HG02763 (cell line): ENCODE results near the gene FAM131A.
"Not testable (repeated sequence)": the region's sequence is repeated elsewhere in the genome, so short reads cannot be mapped to it uniquely, and the experiment has no call there.

Experiments used
- ATAC-seq: cut with Tn5 transposase; IDR thresholded peaks from one replicate; pipeline ENCODE4 v1.9.1; 2021; ENCODE audit warnings: mild to moderate bottlenecking, moderate library complexity; ENCODE audit not compliant: unreplicated experiment

FAM131A gene

DNA sequence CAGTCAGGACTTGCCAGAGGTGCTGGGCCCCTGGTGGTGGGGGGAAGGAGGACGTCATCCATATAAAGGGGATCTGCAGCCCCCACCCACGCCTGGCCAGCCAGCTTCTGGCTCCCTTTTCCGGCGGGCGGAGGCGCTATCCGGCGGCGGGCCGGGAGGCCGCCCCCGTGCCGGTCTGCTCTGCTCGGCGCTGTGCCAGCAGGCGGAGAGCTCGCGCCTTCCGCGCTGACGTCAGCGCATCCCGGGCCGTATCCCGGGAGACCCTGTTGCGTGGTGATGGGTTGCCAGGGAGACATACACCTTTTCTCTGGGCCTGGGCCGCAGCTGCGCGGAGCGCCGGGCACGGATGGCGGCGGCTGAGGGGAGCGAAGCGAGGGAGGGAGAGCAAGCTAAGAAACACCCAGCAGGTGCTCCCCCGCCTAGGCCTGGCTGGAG lies 1.1 kb downstream of the FAM131A start:
- ATAC-seq = no peak

DNA sequence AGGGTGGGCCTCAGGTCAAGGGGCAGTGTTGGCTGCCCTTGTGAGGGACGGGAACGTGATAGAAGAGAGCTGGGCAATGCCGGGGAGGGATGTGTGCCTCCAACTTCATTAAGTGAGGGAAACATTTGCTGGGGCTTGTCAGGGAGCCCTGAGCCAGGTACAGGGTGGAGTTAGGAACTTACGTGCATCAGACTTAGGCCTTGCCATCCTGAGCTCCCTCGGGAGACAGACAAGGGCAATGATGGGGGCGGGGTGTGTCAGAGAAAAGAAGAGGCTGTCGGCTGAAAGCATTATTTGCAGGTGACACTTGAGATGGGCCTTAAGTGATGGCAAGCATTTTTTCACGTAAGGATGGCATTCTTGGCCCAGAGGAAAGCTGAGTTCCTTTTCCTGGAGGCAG lies 1.6 kb downstream of the FAM131A start:
- ATAC-seq = no peak

DNA sequence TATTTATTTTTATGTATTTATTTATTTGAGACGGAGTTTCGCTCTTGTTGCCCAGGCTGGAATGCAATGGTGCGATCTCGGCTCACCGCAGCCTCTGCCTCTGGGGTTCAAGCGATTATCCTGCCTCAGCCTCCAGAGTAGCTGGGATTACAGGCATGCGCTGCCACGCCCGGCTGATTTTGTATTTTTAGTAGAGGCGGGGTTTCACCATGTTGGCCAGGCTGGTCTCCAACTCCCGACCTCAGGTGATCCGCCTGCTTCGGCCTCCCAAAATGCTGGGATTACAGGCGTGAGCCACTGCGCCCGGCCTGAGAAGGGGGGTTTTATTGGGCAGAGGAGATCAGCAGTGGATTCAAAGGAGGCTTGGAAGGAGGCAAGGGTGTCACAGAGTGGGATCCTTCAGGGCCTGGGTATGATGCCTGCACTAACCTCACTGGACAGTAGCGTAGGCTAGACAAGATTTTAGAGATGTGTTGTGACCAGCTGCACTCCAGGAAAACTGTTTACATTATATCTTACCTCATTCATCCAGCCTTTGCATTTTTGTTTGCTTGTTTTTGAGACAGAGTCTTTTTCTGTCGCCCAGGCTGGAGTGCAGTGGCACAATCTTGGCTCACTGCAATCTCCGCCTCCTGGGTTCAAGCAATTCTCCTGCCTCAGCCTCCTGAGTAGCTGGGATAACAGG lies 2.2 kb downstream of the FAM131A start:
- ATAC-seq = not testable (repeated sequence)

DNA sequence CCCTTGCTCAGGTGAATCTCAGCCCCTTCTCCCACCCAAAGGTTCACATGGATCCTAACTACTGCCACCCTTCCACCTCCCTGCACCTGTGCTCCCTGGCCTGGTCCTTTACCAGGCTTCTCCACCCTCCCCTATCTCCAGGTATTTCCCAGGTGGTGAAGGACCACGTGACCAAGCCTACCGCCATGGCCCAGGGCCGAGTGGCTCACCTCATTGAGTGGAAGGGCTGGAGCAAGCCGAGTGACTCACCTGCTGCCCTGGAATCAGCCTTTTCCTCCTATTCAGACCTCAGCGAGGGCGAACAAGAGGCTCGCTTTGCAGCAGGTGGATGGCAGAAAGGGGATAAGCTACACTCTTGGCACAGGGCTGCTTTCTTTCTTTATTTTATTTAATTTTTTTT lies 4.5 kb downstream of the FAM131A start:
- ATAC-seq = no peak

DNA sequence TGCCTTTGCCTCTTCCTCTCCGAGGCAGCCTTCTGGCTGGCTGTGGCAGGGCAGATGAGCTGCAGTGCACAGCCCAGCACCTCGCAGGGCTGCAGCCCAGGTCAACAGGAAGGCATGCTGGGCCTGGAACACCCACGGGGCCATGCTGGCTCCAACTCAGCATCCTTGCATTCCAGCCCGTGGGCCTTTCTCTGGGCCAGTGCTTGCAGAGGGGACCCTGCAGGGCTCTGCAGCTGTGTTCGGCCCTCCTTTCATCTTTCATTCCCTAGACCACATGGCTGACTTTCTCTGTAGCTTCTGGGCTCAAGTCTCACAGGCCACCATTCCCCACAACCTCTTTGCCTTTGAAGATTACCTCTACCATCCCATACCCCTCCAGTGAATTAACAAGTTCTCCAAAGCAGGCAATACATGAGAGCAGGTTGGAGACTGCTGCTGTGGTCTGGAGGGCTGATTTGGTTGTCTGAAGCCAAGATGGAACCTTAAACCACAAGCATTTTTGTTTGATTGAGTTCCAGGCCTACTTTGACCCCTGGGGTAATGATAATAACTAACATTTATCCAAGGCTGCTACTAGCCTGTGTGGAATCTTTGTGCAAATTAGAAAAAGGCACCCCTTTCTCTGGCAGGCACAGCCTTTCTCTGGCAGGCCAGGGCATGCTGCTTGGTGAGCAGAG lies 5.9 kb downstream of the FAM131A start:
- ATAC-seq = no peak

DNA sequence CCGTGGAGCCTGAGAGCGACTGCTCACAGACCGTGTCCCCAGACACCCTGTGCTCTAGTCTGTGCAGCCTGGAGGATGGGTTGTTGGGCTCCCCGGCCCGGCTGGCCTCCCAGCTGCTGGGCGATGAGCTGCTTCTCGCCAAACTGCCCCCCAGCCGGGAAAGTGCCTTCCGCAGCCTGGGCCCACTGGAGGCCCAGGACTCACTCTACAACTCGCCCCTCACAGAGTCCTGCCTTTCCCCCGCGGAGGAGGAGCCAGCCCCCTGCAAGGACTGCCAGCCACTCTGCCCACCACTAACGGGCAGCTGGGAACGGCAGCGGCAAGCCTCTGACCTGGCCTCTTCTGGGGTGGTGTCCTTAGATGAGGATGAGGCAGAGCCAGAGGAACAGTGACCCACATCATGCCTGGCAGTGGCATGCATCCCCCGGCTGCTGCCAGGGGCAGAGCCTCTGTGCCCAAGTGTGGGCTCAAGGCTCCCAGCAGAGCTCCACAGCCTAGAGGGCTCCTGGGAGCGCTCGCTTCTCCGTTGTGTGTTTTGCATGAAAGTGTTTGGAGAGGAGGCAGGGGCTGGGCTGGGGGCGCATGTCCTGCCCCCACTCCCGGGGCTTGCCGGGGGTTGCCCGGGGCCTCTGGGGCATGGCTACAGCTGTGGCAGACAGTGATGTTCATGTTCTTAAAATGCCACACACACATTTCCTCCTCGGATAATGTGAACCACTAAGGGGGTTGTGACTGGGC lies 7.3 kb downstream of the FAM131A start:
- no peak for ATAC-seq

DNA sequence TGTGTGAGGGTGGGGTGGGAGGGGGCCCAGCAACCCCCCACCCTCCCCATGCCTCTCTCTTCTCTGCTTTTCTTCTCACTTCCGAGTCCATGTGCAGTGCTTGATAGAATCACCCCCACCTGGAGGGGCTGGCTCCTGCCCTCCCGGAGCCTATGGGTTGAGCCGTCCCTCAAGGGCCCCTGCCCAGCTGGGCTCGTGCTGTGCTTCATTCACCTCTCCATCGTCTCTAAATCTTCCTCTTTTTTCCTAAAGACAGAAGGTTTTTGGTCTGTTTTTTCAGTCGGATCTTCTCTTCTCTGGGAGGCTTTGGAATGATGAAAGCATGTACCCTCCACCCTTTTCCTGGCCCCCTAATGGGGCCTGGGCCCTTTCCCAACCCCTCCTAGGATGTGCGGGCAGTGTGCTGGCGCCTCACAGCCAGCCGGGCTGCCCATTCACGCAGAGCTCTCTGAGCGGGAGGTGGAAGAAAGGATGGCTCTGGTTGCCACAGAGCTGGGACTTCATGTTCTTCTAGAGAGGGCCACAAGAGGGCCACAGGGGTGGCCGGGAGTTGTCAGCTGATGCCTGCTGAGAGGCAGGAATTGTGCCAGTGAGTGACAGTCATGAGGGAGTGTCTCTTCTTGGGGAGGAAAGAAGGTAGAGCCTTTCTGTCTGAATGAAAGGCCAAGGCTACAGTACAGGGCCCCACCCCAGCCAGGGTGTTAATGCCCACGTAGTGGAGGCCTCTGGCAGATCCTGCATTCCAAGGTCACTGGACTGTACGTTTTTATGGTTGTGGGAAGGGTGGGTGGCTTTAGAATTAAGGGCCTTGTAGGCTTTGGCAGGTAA lies 8.1 kb downstream of the FAM131A start:
- ATAC-seq = no peak

DNA sequence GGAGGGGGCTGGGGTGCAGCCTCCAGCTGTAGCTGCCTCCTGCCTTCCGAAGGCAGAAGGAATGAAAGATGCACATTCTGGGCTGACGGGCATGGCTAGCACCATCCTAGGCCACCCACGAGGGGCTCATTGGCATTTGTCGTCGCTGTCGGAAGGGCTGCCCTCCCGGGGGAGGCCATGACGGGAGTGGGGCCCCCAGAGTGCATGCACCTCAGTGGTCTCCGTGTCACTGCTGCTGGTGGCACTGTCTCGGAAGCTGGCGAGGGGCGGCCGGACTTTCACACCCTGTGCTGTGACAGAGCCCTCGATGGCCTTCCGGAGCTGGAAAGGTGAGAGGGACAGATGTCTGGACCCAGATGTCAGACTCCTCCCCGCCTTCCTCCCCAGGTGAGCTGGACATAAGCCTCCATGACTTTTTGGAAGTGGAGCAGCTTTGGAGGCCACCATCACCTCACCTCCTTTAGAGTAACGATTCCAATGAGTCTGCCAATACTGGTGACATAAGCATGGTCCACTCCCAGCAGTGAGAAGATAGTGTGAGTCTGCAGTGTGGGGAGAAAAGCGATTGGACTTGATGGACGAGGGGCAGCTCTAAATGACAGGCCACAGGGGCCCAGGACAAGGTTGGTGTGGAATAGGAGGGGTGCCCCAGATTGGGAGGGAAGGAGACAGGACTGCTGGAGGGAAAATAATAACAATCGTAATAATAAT lies 9.2 kb downstream of the FAM131A start:
- ATAC-seq = no peak

DNA sequence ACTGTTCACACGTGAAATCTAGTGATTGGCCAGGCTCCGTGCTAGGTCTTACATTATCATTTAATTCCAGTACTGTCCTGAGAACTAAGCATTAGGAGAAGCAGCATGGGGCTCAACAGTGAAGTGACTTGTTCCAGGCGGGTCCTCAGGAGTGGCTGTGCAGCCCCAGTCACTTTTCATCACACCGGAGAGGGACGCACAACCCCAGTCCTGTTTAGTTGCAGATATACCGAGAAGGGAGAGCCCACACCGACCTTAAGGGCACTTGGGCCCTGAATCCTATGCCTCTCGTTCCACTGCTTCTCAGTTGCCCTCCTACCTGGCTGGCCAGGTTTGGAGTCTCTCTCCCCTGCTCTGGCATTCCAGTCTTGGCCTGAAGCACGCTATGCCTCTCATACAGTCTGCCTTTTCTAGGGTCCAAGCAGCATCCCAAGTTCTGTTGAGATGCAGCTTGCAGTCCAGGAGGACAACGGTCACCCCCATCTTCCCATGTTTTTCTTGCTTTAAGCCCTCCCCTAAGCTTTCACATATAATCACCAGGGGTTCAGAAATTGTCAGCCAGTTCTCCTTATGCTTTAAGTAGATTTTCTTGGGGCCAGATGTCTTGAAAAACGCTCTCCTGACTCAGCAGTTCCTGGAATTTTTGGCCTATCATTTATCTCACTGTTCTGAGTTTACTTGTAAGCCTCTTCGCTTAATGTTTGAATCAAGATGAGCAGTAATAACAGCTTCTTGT lies 10.1 kb downstream of the FAM131A start:
- ATAC-seq = no peak

DNA sequence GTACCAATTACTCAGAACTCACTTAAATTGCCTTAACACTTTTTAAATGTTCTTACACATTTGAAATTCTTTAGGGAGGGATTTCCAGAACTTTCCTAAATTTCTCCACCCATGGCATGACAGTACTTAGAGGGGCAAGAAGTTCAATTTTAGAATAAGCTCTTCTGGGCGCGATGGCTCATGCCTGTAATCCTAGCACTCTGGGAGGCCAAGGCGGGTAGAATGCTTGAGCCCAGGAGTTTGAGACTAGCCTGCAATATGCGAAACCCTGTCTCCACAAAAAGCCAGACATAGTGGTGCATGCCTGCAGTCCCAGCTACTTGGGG lies 10.6 kb downstream of the FAM131A start:
- no peak for ATAC-seq

DNA sequence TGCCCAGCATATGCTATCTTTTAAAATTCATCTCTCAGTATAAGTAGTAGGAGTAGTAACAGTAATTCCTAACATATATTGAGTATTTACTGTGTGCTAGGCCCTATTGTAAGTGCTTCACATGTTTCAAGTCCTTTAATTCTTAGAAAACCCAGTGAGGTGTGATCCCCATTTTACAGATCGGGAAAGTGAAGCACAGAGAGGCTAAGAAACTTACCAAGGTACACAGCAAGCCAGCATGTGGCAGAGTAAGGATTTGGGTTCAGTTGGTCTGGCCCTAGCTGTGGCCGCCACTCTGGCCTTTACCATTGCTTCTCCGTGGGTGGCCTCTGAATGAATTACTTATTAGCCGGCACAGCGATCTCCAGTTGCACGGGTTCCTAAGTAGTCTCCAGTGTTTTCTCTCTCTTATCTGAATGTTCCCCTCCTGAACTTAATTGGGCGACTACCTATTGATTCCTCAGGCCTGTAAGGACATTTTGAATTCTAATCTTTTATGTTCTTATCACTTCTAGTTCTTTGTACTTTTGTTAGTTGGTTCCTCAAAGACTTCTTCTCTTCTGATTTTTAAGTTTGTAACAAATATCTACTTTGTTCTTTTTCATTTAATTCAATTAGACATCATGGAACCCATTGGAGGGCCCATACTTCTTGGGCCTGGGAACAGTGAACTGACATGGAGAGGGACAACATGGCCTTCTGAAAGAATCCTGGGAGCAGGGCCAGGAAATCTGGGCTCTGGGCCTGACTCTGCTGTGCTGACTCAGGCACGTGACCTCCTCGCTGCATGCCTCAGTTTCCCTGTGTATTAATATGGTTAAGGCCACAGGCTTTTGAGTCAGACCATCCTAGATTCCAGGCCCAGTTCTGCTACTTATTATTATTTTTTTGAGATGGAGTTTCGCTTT lies 12.4 kb downstream of the FAM131A start:
- ATAC-seq = no peak

DNA sequence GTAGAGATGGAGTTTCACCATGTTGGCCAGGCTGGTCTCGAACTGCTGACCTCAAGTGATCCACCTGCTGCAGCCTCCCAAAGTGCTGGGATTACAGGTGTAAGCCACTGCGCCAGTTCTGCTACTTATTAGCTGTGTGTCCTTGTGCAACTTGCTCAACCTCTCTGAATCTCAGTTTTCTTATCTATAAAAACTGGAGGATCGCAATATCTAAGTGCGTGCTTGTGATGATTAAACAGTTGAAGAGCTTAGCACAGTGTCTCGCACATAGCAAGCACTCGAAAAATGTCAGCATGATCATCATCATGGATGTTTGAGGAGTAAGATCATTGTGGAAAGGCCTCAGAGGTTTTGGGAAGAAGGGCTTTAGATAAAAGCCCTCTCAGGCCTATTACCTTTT lies 13.2 kb downstream of the FAM131A start:
- no peak for ATAC-seq

DNA sequence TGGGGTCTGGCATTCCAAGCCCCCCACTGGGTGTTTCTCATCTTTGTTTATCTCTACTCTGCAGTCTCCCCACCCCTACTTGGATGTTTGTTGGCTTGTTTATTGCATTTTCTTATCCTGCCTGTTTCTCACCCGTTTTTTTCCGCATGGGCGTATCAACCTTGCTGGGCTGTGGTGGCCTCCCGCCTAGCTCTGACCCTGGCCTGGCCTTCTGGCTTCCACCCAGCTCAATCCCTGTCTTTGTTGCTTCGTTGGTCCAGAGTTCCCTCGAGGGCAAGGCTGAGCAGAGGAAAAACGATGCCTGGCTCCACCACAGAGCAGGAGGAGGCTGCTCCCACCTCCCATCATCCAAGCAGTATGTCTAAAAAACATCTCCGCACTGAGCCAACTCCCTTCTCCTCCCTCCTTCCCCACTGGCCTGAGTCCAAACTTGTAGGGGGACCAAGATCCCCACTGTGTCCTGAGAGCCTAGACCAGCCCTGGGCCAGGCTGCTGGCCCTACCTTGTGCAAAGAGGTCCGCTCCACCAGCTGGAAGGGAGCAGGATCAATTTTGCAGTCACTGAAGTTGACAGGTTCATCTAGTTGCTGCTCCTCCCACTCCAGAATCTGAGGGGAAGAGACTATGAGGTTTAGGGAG lies 14.2 kb downstream of the FAM131A start:
- ATAC-seq = no peak

DNA sequence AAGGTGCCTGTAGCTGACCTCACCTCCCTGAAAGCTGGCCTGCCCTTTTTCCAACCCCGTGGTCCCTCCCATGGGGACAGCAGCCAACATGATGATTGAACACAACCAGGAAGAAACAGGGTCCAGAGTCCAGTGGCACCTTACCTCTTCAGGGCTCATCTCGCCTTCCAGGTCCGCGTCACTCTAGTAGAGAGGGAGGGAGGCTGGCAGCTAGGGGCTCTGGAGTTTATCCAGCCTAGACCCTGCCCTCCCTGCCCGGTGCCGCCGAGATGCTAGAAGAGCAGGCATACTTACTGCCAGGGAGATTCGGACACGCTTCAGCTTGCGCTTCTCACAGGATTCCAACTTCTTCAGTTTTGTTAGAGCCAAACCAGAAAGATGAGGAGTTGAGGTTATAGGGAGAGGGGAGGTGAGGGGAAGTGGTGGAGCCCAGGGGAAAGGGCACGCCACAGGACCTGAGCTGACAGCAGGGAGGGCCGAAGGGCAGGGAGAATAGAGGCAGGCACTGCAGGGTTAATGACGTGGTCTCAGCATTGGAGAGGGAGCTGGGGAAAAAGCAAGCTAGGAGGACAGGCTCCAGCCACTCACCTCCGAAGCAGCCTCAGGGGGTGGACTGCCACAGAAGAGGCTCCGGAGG lies 14.9 kb downstream of the FAM131A start:
- no peak for ATAC-seq

DNA sequence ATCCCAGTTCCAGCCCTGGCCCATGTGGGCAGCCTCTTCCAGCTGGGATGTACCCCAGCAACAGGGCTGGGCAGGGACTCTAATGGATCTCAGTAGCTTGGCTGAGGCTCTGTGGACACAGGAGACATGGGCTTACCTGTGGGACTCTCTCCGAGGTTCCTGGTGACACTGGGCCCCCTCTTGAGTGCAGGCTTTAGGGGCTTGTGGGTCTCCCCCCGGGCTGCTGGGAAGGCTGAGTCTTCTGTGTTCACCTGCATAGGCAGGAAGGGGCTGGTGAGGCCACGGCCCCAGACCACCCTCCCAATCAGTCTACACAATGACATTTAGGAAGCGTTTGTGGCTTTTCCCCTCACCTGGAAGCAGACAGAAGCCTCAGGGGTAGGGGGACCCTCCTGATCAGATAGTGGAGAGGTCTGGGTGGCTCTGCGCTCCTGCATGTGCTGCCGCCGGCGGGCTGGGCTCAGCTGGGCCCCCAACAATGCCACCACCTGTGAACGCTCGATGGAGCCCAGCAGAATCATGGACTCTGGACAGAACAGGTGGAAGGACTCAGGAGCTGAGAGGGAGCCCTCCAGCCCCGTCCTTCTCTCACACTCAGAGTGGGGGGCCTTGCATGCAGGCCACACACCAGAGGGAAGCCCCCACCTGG lies 15.6 kb downstream of the FAM131A start:
- no peak for ATAC-seq

DNA sequence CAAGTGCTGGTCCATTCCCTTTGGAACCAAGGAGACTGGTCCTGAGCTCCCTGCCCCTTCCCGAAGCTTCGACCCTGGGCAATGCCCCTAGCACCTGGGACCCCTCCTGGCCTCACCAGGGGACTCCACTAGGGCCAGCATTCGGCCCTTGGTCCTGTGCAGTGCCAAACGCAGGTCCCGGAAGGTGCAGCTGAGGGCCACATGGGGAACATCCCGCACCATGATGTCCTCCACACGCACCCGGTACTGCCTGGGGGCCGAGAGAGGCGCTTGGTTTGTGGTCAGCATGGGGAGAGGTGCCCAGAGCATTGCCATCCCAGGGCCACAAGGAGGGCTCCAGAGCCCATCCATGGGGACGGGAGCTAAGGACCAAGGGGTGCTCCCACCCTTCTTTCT lies 16.1 kb downstream of the FAM131A start:
- ATAC-seq = no peak

DNA sequence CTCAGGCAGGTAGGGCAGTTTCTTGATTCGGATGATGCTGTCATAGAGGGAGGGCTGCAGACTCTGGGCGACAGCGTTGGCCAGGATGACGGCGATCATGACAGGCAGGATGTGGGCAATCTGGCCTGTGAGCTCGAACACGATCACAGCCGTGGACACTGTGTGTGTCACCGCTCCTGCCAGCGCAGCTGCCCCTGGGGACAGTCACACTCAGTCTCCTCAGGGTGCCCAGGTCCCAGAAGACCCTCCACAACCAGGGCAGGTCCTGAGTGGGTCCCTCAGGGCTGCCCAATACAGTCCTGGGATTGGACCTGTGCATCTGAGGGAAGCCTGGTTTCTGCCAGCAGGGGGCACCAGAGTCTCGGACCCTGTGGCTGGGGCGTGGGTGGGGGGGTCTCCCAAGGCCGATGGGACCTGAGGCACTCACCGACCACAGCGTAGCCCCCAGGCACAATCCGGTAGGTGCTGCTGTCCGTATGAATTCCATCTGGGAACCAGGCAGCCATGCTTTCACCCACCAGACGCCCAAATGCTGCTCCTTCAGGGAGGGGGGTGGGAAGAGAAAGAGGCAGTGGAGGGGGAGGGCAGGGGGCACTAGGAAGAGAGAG lies 16.8 kb downstream of the FAM131A start:
- no peak for ATAC-seq
